ENCODE results near the gene FKBP7. TPM values are rescaled to one million over a fixed set of nuclear protein-coding genes. Genes with fewer than 3 reads are reported as not detected.

The FKBP7 gene
- polyA plus RNA-seq, 4 donors: 3.0 to 14.7 (median 7.8) TPM; not detected in 1

GRCh38 chr2:178450774-178451525 is 27.4 kb downstream of the FKBP7 start, which contains the start of the genes PJVK and PRKRA:
Gene PJVK, plus strand, starts transcription at chr2:178451378. Its CDS starts 2,032 bp downstream, at chr2:178453410.
Gene PRKRA, minus strand, starts transcription at chr2:178451175. Its CDS starts 145 bp downstream, at chr2:178451030.
- H3K4me1 ChIP-seq (ENCODE audit: control insufficient read depth in 3 of 3, insufficient read depth in 2 of 3, low read depth in 1 of 3, low read length in 2 of 3): peaks cover 0 to 13% (median 0%) of the 10 kb centered on the region in 3 donors
- no peaks in the 10 kb centered on the region for H3K27me3 ChIP-seq (ENCODE audit: control insufficient read depth in 3 of 3, insufficient read depth in 3 of 3, low read length in 3 of 3)
- H3K9me3 ChIP-seq (ENCODE audit: control insufficient read depth in 2 of 2, insufficient read depth in 1 of 2, low read depth in 1 of 2, low read length in 1 of 2): no peaks in the 10 kb centered on the region
- peak; percentile 96 to 100 for DNase-seq
- peaks cover 2 to 7% (median 6%) of the 10 kb centered on the region in 3 donors for H3K36me3 ChIP-seq (ENCODE audit: control insufficient read depth in 3 of 3, insufficient read depth in 2 of 3, low read depth in 1 of 3, low read length in 3 of 3)
- no peak for FAIRE-seq
- H3K4me3 ChIP-seq (ENCODE audit: low read depth in 1 of 3, low read length in 3 of 3): peak within 1 kb of the TSS; percentile 74 to 89 (median 78)
- WGBS, 3 donors: 0 to 1% (median 0%) methylated on average over 42 to 76 of the region's 76 CpGs
- peak within 1 kb of the TSS; percentile 97 to 100 (median 99) for H3K27ac ChIP-seq (ENCODE audit: low read depth in 1 of 3, low read length in 2 of 3)

GRCh38 chr2:178450524-178450773 is 28.0 kb downstream of the FKBP7 start:
- 0% methylated on average over 24 to 25 of the region's 25 CpGs for WGBS, 3 donors
- H3K36me3 ChIP-seq (ENCODE audit: control insufficient read depth in 3 of 3, insufficient read depth in 2 of 3, low read depth in 1 of 3, low read length in 3 of 3): peaks cover 2 to 10% (median 8%) of the 10 kb centered on the region in 3 donors
- H3K4me3 ChIP-seq (ENCODE audit: low read depth in 1 of 3, low read length in 3 of 3): peak overlapping the region; percentile 74 to 89 (median 78)
- no peak for FAIRE-seq
- H3K27me3 ChIP-seq (ENCODE audit: control insufficient read depth in 3 of 3, insufficient read depth in 3 of 3, low read length in 3 of 3): no peaks in the 10 kb centered on the region
- no peaks in the 10 kb centered on the region for H3K9me3 ChIP-seq (ENCODE audit: control insufficient read depth in 2 of 2, insufficient read depth in 1 of 2, low read depth in 1 of 2, low read length in 1 of 2)
- H3K4me1 ChIP-seq (ENCODE audit: control insufficient read depth in 3 of 3, insufficient read depth in 2 of 3, low read depth in 1 of 3, low read length in 2 of 3): peaks cover 0 to 13% (median 0%) of the 10 kb centered on the region in 3 donors
- peak overlapping the region; percentile 87 to 100 (median 97) for H3K27ac ChIP-seq (ENCODE audit: low read depth in 1 of 3, low read length in 2 of 3)
- peak in 1 of 2 donors; percentile 80 for DNase-seq

GRCh38 chr2:178449700-178450523 is 28.5 kb downstream of the FKBP7 start:
- 5 to 7% (median 6%) methylated on average over 18 of the region's 18 CpGs for WGBS, 3 donors
- Histone ChIP-seq H3K36me3 (ENCODE audit: control insufficient read depth in 3 of 3, insufficient read depth in 2 of 3, low read depth in 1 of 3, low read length in 3 of 3) (peaks cover 2 to 11% (median 10%) of the 10 kb centered on the region in 3 donors), H3K27ac (ENCODE audit: low read depth in 1 of 3, low read length in 2 of 3) (peak overlapping the region; percentile 87 to 100 (median 97)), H3K9me3 (ENCODE audit: control insufficient read depth in 2 of 2, insufficient read depth in 1 of 2, low read depth in 1 of 2, low read length in 1 of 2) (no peaks in the 10 kb centered on the region), H3K4me3 (ENCODE audit: low read depth in 1 of 3, low read length in 3 of 3) (peak overlapping the region; percentile 74 to 89 (median 78)), H3K4me1 (ENCODE audit: control insufficient read depth in 3 of 3, insufficient read depth in 2 of 3, low read depth in 1 of 3, low read length in 2 of 3) (peaks cover 0 to 13% (median 0%) of the 10 kb centered on the region in 3 donors), H3K27me3 (ENCODE audit: control insufficient read depth in 3 of 3, insufficient read depth in 3 of 3, low read length in 3 of 3) (no peaks in the 10 kb centered on the region)
- DNase-seq (no peak), FAIRE-seq (no peak)

GRCh38 chr2:178448968-178449661 is 29.3 kb downstream of the FKBP7 start:
- Histone ChIP-seq H3K27ac (ENCODE audit: low read depth in 1 of 3, low read length in 2 of 3) (peak overlapping the region in 1 of 3 donors; percentile 87), H3K9me3 (ENCODE audit: control insufficient read depth in 2 of 2, insufficient read depth in 1 of 2, low read depth in 1 of 2, low read length in 1 of 2) (no peaks in the 10 kb centered on the region), H3K27me3 (ENCODE audit: control insufficient read depth in 3 of 3, insufficient read depth in 3 of 3, low read length in 3 of 3) (no peaks in the 10 kb centered on the region), H3K4me1 (ENCODE audit: control insufficient read depth in 3 of 3, insufficient read depth in 2 of 3, low read depth in 1 of 3, low read length in 2 of 3) (peaks cover 0 to 13% (median 0%) of the 10 kb centered on the region in 3 donors), H3K36me3 (ENCODE audit: control insufficient read depth in 3 of 3, insufficient read depth in 2 of 3, low read depth in 1 of 3, low read length in 3 of 3) (peaks cover 2 to 11% (median 10%) of the 10 kb centered on the region in 3 donors), H3K4me3 (ENCODE audit: low read depth in 1 of 3, low read length in 3 of 3) (no peak overlapping the region)
- DNase-seq (no peak), FAIRE-seq (no peak)
- 64 to 84% (median 73%) methylated on average over 4 of the region's 4 CpGs for whole genome bisulfite sequencing, 3 donors

GRCh38 chr2:178441426-178441825 is 37.0 kb downstream of the FKBP7 start:
- H3K4me3 ChIP-seq (ENCODE audit: low read depth in 1 of 3, low read length in 3 of 3): no peak overlapping the region
- no peak for DNase-seq
- no peaks in the 10 kb centered on the region for H3K9me3 ChIP-seq (ENCODE audit: control insufficient read depth in 2 of 2, insufficient read depth in 1 of 2, low read depth in 1 of 2, low read length in 1 of 2)
- no peaks in the 10 kb centered on the region for H3K4me1 ChIP-seq (ENCODE audit: control insufficient read depth in 3 of 3, insufficient read depth in 2 of 3, low read depth in 1 of 3, low read length in 2 of 3)
- no peak overlapping the region for H3K27ac ChIP-seq (ENCODE audit: low read depth in 1 of 3, low read length in 2 of 3)
- no peaks in the 10 kb centered on the region for H3K27me3 ChIP-seq (ENCODE audit: control insufficient read depth in 3 of 3, insufficient read depth in 3 of 3, low read length in 3 of 3)
- H3K36me3 ChIP-seq (ENCODE audit: control insufficient read depth in 3 of 3, insufficient read depth in 2 of 3, low read depth in 1 of 3, low read length in 3 of 3): peaks cover 7 to 18% (median 16%) of the 10 kb centered on the region in 3 donors
- no peak for FAIRE-seq
- 88 to 92% (median 91%) methylated on average over 2 of the region's 2 CpGs for WGBS, 3 donors

GRCh38 chr2:178436662-178437061 is 41.7 kb downstream of the FKBP7 start:
- H3K36me3 ChIP-seq (ENCODE audit: control insufficient read depth in 3 of 3, insufficient read depth in 2 of 3, low read depth in 1 of 3, low read length in 3 of 3): peaks cover 11 to 22% (median 19%) of the 10 kb centered on the region in 3 donors
- no peak for DNase-seq
- no peak for FAIRE-seq
- 89 to 99% (median 95%) methylated on average over 2 of the region's 2 CpGs for WGBS, 3 donors
- no peaks in the 10 kb centered on the region for H3K27me3 ChIP-seq (ENCODE audit: control insufficient read depth in 3 of 3, insufficient read depth in 3 of 3, low read length in 3 of 3)
- H3K4me3 ChIP-seq (ENCODE audit: low read depth in 1 of 3, low read length in 3 of 3): no peak overlapping the region
- H3K4me1 ChIP-seq (ENCODE audit: control insufficient read depth in 3 of 3, insufficient read depth in 2 of 3, low read depth in 1 of 3, low read length in 2 of 3): no peaks in the 10 kb centered on the region
- H3K9me3 ChIP-seq (ENCODE audit: control insufficient read depth in 2 of 2, insufficient read depth in 1 of 2, low read depth in 1 of 2, low read length in 1 of 2): no peaks in the 10 kb centered on the region
- no peak overlapping the region for H3K27ac ChIP-seq (ENCODE audit: low read depth in 1 of 3, low read length in 2 of 3)

GRCh38 chr2:178429336-178429735 is 49.1 kb downstream of the FKBP7 start:
- DNase-seq: no peak
- no peak overlapping the region for H3K27ac ChIP-seq (ENCODE audit: low read depth in 1 of 3, low read length in 2 of 3)
- H3K4me1 ChIP-seq (ENCODE audit: control insufficient read depth in 3 of 3, insufficient read depth in 2 of 3, low read depth in 1 of 3, low read length in 2 of 3): no peaks in the 10 kb centered on the region
- no peaks in the 10 kb centered on the region for H3K27me3 ChIP-seq (ENCODE audit: control insufficient read depth in 3 of 3, insufficient read depth in 3 of 3, low read length in 3 of 3)
- H3K9me3 ChIP-seq (ENCODE audit: control insufficient read depth in 2 of 2, insufficient read depth in 1 of 2, low read depth in 1 of 2, low read length in 1 of 2): no peaks in the 10 kb centered on the region
- peaks cover 2 to 16% (median 5%) of the 10 kb centered on the region in 3 donors for H3K36me3 ChIP-seq (ENCODE audit: control insufficient read depth in 3 of 3, insufficient read depth in 2 of 3, low read depth in 1 of 3, low read length in 3 of 3)
- H3K4me3 ChIP-seq (ENCODE audit: low read depth in 1 of 3, low read length in 3 of 3): no peak overlapping the region
- no peak for FAIRE-seq

GRCh38 chr2:178428396-178428806 is 50.0 kb downstream of the FKBP7 start:
- DNase-seq (peak in 1 of 2 donors; percentile 9), FAIRE-seq (no peak)
- no peaks in the 10 kb centered on the region for H3K27me3 ChIP-seq (ENCODE audit: control insufficient read depth in 3 of 3, insufficient read depth in 3 of 3, low read length in 3 of 3)
- 42 to 78% (median 63%) methylated on average over 1 of the region's 1 CpG for WGBS, 3 donors
- H3K27ac ChIP-seq (ENCODE audit: low read depth in 1 of 3, low read length in 2 of 3): no peak overlapping the region
- H3K36me3 ChIP-seq (ENCODE audit: control insufficient read depth in 3 of 3, insufficient read depth in 2 of 3, low read depth in 1 of 3, low read length in 3 of 3): peaks cover 2 to 9% (median 5%) of the 10 kb centered on the region in 3 donors
- no peaks in the 10 kb centered on the region for H3K9me3 ChIP-seq (ENCODE audit: control insufficient read depth in 2 of 2, insufficient read depth in 1 of 2, low read depth in 1 of 2, low read length in 1 of 2)
- H3K4me3 ChIP-seq (ENCODE audit: low read depth in 1 of 3, low read length in 3 of 3): no peak overlapping the region
- no peaks in the 10 kb centered on the region for H3K4me1 ChIP-seq (ENCODE audit: control insufficient read depth in 3 of 3, insufficient read depth in 2 of 3, low read depth in 1 of 3, low read length in 2 of 3)
